Adrenal gland (tissue), 12 donors: ENCODE measurements around the gene CERS1. TPM values are rescaled to one million over a fixed set of nuclear protein-coding genes. Genes with fewer than 3 reads are reported as not detected.
A peak's percentile ranks its signal among the peaks of the same experiment; 100 is the strongest.

Experiments
- DNase-seq, 7 donors: peaks; one replicate each; pipeline ENCODE4 v3.0.0-alpha.2; 2019 to 2020
- H3K27ac ChIP-seq, 5 donors: fragments of 200-600 bp; sonication (generic) in 4 of 5; 1 replicate in 3 of 5; 2 replicates in 2 of 5; pipeline versions ENCODE4 v1.5.1 to v1.8.0; 2016 to 2020; ENCODE audit warnings: mild to moderate bottlenecking in 1 of 5
- H3K27me3 ChIP-seq: fragments of 200-600 bp; 2 replicates; pipeline ENCODE4 v1.8.0; 2021
- H3K36me3 ChIP-seq, 2 donors: fragments of 200-600 bp; replicated peaks in 1 of 2; 1 replicate in 1 of 2; 2 replicates in 1 of 2; pipeline versions ENCODE4 v1.5.1 to v1.8.0; 2018 to 2022
- H3K4me1 ChIP-seq, 2 donors: fragments of 200-600 bp; replicated peaks in 1 of 2; 1 replicate in 1 of 2; 2 replicates in 1 of 2; pipeline versions ENCODE4 v1.5.1 to v1.8.0; 2018 to 2021
- H3K4me3 ChIP-seq, 4 donors: fragments of 200-600 bp; sonication (generic) in 3 of 4; one replicate each; pipeline ENCODE4 v1.5.1; 2016 to 2018
- H3K9me3 ChIP-seq, 3 donors: fragments of 200-600 bp; sonication (generic) in 1 of 3; replicated peaks in 1 of 3; 1 replicate in 2 of 3; 2 replicates in 1 of 3; pipeline versions ENCODE4 v1.5.1 to v1.8.0; 2016 to 2021
- CTCF ChIP-seq, 6 experiments: fragments of 450-650 bp in 4 of 6; fragments of 200-600 bp in 2 of 6; sonication (generic) in 1 of 6; IDR thresholded peaks; 1 replicate in 5 of 6; 2 replicates in 1 of 6; pipeline versions ENCODE4 v1.5.1 to v1.8.0; 2016 to 2021; ENCODE audit warnings: antibody characterized with exemption in 6 of 6, mild to moderate bottlenecking in 2 of 6, moderate library complexity in 1 of 6
- POLR2A ChIP-seq, 2 donors: fragments of 450-650 bp; IDR thresholded peaks; one replicate each; pipeline ENCODE4 v1.6.1; 2017; ENCODE audit warnings: antibody characterized with exemption in 2 of 2, mild to moderate bottlenecking in 2 of 2, moderate library complexity in 1 of 2
- WGBS, 4 donors: extraction: QIAGEN DNeasy Blood & Tissue Kit in 2 of 4; methylation state at CpG; one replicate each; pipeline versions ENCODE4 v1.1.5 to v1.1.7; 2013 to 2017; 5-methylcytosine and 5-hydroxymethylcytosine counted together
- intact Hi-C, 2 donors: fragments of 100-400 bp; cut with DNase I; formaldehyde crosslinking; loops; one replicate each; pipeline versions ENCODE4 v1.14.1 to v1.15.0; 2022 to 2023
- polyA plus RNA-seq, 3 donors: library from polyadenylated mRNA; stranded (reverse); fragments of 200-250 nt in 2 of 3; fragments of 350-450 nt in 1 of 3; fragmentation: Illumina TruSeq in 1 of 3; extraction: RNeasy Lipid Tissue Mini Kit (QIAGEN cat#74804) in 1 of 3; gene quantifications; one replicate each; pipeline ENCODE4 v1.2.3, GENCODE V29; 2013 to 2014
- total RNA-seq, 9 donors: library from RNA; depleted of rRNA in 4 of 9; stranded (reverse); fragments of >200 nt in 4 of 9; fragments of 120-200 nt in 1 of 9; fragmentation: NEBNext Ultra II Directional in 1 of 9; extraction: Animal tissue kit (Norgen Biotek cat#: 25700) in 1 of 9; gene quantifications; one replicate each; pipeline versions ENCODE4 v1.1.0 to v1.2.4, GENCODE V29; 2013 to 2023
- donor health status: healthy with polysubstance abuse.
- donor health status: Bipolar disorder and iron deficiency.
- donor health status: DM: yes; HTN: yes; CAD: no.
- donor health status: DM: no; HTN: no; CAD: no.
- donor health status: DM: no; HTN: no; CAD: no.
- donor health status: DM: yes; HTN: yes; CAD: no.

Gene CERS1
- total and polyA plus RNA-seq, 12 donors: 0.29 to 4.3 (median 1.8) TPM; not detected in 3

GRCh38 chr19:18939163-18939562 lies 43.2 kb upstream of the CERS1 start:
- Histone ChIP-seq H3K4me3 (no peak overlapping the region), H3K27me3 (no peaks in the 10 kb centered on the region), H3K9me3 (no peaks in the 10 kb centered on the region), H3K4me1 (peaks cover 0 to 14% of the 10 kb centered on the region in 2 donors), H3K27ac (peak overlapping the region in 1 of 5 donors; percentile 47), H3K36me3 (no peaks in the 10 kb centered on the region)
- no peak for DNase-seq
- no peak for TF ChIP-seq POLR2A (IDR thresholded peaks at IDR 0.05)
- no peak for TF ChIP-seq CTCF (IDR thresholded peaks at IDR 0.05)
- intact Hi-C loops: no loop called here
- WGBS, 4 donors: 76 to 94% (median 89%) methylated on average over 3 of the region's 3 CpGs

DNA sequence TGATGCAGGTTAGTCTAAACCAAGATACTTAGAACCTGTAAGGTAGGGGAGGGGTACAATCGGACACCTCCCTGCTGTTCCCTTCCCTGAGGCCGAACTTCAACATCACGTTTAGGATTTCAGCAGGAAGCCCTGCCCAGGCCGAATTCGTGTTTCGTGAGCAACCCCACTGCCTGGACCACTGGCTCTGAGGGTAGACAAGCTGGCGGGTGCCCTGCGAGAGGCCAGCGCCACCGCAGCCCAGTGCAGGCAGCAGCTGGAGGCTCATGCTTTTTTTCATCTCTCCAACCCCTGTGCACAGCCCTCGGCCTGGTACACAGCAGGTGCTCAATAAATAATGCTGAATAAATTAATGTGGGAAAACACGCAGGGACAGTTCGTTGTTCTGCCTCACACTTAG lies 37.3 kb upstream of the CERS1 start:
- intact Hi-C loops: no loop called here
- H3K4me3 ChIP-seq: no peak overlapping the region
- TF ChIP-seq POLR2A (IDR thresholded peaks at IDR 0.05): no peak
- TF ChIP-seq CTCF (IDR thresholded peaks at IDR 0.05): no peak
- H3K4me1 ChIP-seq: peaks cover 0 to 7% of the 10 kb centered on the region in 2 donors
- DNase-seq: no peak
- no peaks in the 10 kb centered on the region for H3K27me3 ChIP-seq
- no peaks in the 10 kb centered on the region for H3K9me3 ChIP-seq
- no peak overlapping the region for H3K27ac ChIP-seq
- H3K36me3 ChIP-seq: peaks cover 0 to 24% of the 10 kb centered on the region in 2 donors
- 88 to 93% (median 91%) methylated on average over 13 of the region's 13 CpGs for WGBS, 4 donors

GRCh38 chr19:18932216-18932841 lies 36.4 kb upstream of the CERS1 start:
- Histone ChIP-seq H3K36me3 (peaks cover 0 to 34% of the 10 kb centered on the region in 2 donors), H3K4me3 (peak overlapping the region in 1 of 4 donors; percentile 24), H3K9me3 (no peaks in the 10 kb centered on the region), H3K27ac (peak overlapping the region in 1 of 5 donors; percentile 20), H3K4me1 (peaks cover 0 to 7% of the 10 kb centered on the region in 2 donors), H3K27me3 (no peaks in the 10 kb centered on the region)
- 12 to 17% (median 15%) methylated on average over 22 to 37 of the region's 37 CpGs for WGBS, 4 donors
- intact Hi-C loops: no loop called here
- TF ChIP-seq POLR2A (IDR thresholded peaks at IDR 0.05) (no peak), CTCF (IDR thresholded peaks at IDR 0.05) (no peak)
- peak; percentile 85 to 96 (median 90) for DNase-seq

GRCh38 chr19:18931316-18932162 lies 35.6 kb upstream of the CERS1 start:
- no peaks in the 10 kb centered on the region for H3K9me3 ChIP-seq
- no peaks in the 10 kb centered on the region for H3K27me3 ChIP-seq
- no peak for TF ChIP-seq POLR2A (IDR thresholded peaks at IDR 0.05)
- TF ChIP-seq CTCF (IDR thresholded peaks at IDR 0.05): no peak
- peak overlapping the region in 1 of 5 donors; percentile 20 for H3K27ac ChIP-seq
- no peak overlapping the region for H3K4me3 ChIP-seq
- intact Hi-C loops: no loop called here
- peaks cover 0 to 7% of the 10 kb centered on the region in 2 donors for H3K4me1 ChIP-seq
- H3K36me3 ChIP-seq: peaks cover 0 to 41% of the 10 kb centered on the region in 2 donors
- peak in 1 of 7 donors; percentile 39 for DNase-seq
- 84 to 96% (median 90%) methylated on average over 11 to 34 of the region's 34 CpGs for WGBS, 4 donors
